Fibroblast of mammary gland (primary cell): ENCODE measurements around the gene LZTFL1.

ENCODE experiments used
- DNase-seq: peaks from one replicate; pipeline ENCODE4 v3.0.0-alpha.2; 2010; ENCODE audit warnings: low read depth
- H3K4me3 ChIP-seq: 2 replicates; pipeline ENCODE4 v1.5.1; 2011; ENCODE audit warnings: low read depth, mild to moderate bottlenecking, low read length, moderate library complexity; ENCODE audit not compliant: control insufficient read depth
- CTCF ChIP-seq: conservative IDR thresholded peaks from 2 replicates; pipeline ENCODE4 v1.5.1; 2011; ENCODE audit warnings: low read depth, low read length, inconsistent platforms; ENCODE audit not compliant: control insufficient read depth, insufficient read depth

The LZTFL1 gene

GRCh38 chr3:45841757-45842491, at the start of gene LZTFL1:
TSS of gene LZTFL1 (minus strand) at chr3:45842119. CDS start at chr3:45841991, 128 bp downstream.
- TF ChIP-seq CTCF = no peak
- H3K4me3 ChIP-seq = peak within 1 kb of the TSS; percentile 75
- peak; percentile 98 for DNase-seq

- no peak for DNase-seq
- no peak for TF ChIP-seq CTCF
- no peak overlapping the region for H3K4me3 ChIP-seq
These were observed 48.5 kb upstream of the LZTFL1 start for GRCh38 chr3:45890405-45890804.

- DNase-seq = no peak
- TF ChIP-seq CTCF = no peak
- H3K4me3 ChIP-seq = no peak overlapping the region
These were observed 47.4 kb upstream of the LZTFL1 start for GRCh38 chr3:45889337-45889736.

- no peak for TF ChIP-seq CTCF
- no peak overlapping the region for H3K4me3 ChIP-seq
- no peak for DNase-seq
These were observed 46.0 kb upstream of the LZTFL1 start for GRCh38 chr3:45887759-45888511.

GRCh38 chr3:45887285-45887684, 45.4 kb upstream of the LZTFL1 start:
- H3K4me3 ChIP-seq = no peak overlapping the region
- no peak for DNase-seq
- TF ChIP-seq CTCF = no peak

GRCh38 chr3:45885979-45886705, 44.2 kb upstream of the LZTFL1 start, which contains the start of gene CCR9:
TSS of gene CCR9 (plus strand) at chr3:45886543. CDS start at chr3:45894934, 8,391 bp downstream.
- no peak for TF ChIP-seq CTCF
- H3K4me3 ChIP-seq = no peak within 1 kb of the TSS
- no peak for DNase-seq
